ENCODE data around the gene ARHGAP8.
"Not testable (repeated sequence)": the region's sequence is repeated elsewhere in the genome, so short reads cannot be mapped to it uniquely, and the experiment has no call there.

ARHGAP8 gene

GRCh38 chr22:44889255-44889878, 137.0 kb downstream of the ARHGAP8 start:
- DNase-seq (no peak), ATAC-seq (no peak)

- ATAC-seq: no peak
Observed at GRCh38 chr22:44890416-44891292, 138.3 kb downstream of the ARHGAP8 start.

GRCh38 chr22:44891293-44891747, 138.9 kb downstream of the ARHGAP8 start:
- ATAC-seq (no peak), DNase-seq (no peak)

More at GRCh38 chr22:44890416-44891292, 138.3 kb downstream of the ARHGAP8 start:
- DNase-seq: no peak

DNA sequence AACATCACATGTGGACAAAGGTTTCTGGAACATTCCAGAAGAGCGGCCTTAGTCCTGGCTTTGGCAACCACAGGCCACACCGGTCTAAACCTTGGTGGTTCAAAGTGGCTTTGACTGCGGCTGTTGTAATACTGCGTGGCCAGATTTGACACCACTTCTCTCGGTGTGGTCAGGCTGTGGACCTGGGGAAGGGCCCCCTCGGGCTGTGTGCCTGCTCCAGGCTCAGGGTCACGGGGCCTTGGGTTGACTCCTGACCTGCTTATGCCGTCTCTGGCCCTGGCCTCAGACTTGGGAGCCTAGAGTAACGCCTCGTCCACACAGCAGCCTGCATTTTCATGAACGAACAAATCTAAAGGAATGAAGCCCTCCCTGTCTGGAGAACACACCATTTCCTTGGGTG, 139.4 kb downstream of the ARHGAP8 start:
- no peak for ATAC-seq
- no peak for DNase-seq

DNA sequence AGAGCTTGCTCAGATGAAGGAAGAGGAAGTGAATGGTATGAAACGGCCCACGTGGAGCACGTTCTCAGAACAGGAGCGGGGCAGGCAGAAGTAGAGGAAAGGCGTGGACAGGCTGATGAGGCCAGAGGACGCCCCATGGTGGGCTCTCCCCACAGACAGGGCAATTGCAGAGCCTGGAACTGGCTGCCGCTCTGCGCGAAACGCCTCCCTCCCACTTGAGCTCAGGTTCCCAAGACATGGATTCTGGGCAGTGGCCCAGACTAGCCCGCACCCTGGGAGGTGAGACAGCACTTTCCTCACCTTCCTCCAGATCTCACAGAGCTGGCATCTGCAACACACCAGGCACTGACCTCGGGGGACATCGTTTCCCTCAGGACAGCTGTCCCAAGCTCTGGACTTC, 139.9 kb downstream of the ARHGAP8 start:
- ATAC-seq (no peak), DNase-seq (no peak)

DNA sequence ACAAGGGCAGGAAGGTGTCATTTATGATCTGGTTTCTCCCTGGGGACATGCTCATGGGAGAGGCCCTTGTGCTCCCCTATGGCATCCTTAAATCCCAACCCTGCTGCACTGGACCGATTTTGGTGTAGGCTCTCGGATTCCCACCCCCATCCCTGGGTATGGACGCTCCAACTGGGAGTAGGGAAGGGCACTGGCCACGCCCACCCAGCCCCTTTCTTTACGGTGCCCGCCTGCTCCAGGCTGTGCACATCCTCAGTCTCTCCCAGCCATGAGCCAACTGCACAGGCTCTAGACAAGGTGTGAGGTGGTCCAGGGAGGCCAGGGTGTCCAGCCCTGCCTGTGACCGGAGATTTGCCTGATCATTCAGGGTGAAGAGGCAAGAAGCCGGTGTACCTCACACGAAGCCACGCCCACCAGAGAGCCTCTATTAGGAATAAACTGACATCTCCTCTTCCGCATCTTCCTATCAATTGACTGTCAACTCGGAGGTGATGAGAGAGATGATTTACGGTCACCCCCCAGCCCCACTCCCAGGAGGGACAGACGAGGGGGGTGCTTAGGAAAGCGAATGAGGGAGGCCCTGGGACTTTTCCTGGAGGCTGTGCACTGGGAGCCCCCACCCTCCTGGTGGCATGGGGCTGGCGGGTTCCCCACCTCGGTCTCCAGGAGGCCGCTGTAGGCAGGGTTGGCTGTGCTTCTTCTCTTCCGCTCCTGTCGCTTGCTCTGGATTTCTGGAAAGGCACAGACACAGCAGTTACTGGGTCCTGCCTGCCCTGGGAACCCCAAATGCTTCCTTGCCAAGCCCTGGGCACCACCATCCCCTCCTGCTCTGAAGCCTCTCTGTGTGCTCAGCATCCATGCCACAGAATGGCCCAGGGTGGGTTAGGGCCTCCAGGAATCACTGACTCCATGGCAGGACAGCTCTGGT, 140.7 kb downstream of the ARHGAP8 start:
- DNase-seq: no peak
- no peak for ATAC-seq

DNA sequence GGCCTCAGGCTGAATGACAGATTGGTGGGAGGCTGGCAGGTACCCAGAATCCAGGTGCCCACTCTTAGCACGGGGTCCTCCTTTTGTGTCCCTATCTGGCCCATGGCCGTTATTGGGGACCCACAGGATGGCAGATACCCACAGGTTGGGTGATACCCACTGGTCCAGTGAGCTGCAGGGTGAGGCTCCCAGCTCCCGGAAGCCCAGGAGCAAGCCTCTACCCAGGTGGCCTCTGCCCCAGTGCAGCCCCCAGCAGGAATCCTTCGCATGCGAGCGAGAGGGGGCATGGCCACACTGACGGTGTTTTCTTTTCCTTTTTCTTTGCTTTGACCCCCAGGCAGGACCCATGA, 141.3 kb downstream of the ARHGAP8 start:
- ATAC-seq: no peak
- DNase-seq: no peak

DNA sequence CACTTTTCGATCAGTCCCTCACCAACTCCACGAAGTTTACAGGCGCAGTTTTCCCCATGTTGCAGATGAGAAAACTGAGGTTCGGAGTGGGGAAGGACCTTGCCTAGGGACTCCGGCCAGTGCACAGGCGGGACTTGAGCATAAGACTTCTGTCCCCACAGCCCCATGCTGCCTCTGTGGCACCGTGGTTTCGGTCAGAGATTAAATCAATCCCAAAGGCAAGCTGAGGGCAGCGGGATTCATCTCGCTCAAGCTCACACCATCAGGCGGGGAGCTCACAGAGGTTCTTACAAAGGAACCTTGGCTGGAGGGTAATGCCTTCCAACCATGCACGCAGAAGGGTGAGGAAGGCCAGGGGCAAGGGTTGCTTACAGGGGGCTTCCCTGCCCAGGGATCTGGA, 141.9 kb downstream of the ARHGAP8 start:
- ATAC-seq (no peak), DNase-seq (no peak)

- DNase-seq (no peak), ATAC-seq (no peak)
Observed at GRCh38 chr22:44894782-44895181, 142.4 kb downstream of the ARHGAP8 start.

DNA sequence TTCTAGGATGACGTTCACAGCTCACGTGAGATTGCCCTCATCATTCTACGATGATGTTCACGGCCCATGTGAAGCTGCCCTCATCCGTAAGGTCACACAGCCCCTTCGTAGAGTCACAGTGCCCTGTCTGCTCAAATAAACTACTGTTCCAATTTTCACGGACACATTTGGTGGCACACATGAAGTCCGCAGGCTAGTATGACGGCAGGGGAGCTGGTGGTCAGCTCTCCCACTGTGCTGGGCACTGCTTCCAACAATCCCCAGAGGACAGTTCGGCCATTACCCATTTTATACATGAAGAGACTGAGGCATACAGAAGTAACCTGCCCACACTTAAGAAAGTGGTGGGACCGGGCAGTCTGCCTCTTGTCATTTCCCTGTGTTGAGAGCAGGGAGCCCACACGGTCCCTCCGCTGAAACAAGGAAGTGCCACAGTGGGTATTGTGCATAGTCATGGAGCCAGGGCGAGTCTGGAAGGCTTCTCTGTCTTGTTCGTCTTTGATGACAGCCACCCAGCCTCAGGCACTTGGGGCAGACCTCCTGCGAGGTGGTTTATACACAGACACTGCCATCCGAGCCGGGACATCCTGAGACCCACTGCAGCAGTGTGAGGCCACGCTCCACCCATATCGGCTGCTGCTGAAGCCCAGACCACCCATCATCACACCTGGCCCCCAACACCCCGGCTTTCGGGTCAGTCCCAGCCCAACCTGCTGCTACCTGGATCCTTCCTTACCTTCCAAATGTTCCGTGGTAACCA, 143.1 kb downstream of the ARHGAP8 start:
- DNase-seq (no peak), ATAC-seq (no peak)

DNA sequence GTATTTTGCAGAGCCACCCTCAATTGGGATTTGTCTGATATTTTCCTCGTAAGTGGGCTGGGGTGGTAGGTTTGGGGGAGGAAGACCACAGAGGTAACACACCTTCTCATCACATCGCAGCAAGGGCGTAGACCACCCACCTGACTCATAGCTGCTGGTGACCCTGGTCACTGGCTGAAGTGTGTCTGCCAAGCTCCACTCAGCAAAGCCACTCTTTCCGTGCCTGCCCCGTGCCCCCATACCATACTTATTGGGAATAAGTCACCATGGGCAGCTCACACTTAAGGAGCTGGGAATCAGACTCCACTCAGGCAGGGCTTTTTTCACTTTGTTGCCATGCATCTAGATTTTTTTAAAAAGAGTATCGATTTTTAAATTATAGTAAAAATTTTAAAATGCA, 145.9 kb downstream of the ARHGAP8 start:
- DNase-seq (no peak), ATAC-seq (no peak)

DNA sequence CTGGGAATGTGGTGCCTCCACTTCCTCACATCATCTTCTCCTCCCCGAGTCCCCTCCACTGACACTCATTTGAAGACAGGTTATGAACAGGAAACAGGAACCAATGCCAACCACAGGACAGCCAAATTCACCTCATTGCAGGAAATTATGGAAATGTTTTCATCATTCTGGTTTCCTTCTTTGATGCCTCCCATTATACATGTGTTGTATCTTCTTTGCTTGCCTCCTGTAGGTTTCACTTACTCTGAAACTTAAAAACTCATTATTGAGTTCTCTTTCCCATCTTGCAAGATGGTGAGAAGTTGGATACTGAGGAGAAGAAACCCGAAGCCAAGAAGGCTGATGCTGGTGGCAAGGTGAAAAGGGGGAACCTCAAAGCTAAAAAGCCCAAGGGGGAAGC, 148.9 kb downstream of the ARHGAP8 start:
- ATAC-seq (no peak), DNase-seq (no peak)

DNA sequence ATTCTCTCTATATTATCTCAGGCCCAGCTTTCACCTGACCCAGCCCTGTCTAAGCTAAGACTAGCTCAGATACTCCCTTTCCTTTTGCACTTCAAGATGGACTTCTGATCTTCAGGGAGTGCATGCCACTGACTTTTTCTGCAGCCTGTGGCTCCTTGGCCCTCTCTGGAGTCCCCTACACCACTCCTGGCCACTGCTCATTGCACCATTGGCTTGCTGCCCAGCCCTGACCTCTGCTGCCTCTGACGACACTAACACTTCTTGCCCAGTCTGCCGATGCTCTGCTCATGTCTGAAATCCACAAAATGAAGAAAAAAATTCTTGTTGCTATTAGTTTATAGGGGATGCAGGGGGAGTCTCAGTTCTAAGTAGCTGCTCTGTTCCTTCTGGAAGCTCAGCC, 150.8 kb downstream of the ARHGAP8 start:
- DNase-seq, ATAC-seq: not testable (repeated sequence)

DNA sequence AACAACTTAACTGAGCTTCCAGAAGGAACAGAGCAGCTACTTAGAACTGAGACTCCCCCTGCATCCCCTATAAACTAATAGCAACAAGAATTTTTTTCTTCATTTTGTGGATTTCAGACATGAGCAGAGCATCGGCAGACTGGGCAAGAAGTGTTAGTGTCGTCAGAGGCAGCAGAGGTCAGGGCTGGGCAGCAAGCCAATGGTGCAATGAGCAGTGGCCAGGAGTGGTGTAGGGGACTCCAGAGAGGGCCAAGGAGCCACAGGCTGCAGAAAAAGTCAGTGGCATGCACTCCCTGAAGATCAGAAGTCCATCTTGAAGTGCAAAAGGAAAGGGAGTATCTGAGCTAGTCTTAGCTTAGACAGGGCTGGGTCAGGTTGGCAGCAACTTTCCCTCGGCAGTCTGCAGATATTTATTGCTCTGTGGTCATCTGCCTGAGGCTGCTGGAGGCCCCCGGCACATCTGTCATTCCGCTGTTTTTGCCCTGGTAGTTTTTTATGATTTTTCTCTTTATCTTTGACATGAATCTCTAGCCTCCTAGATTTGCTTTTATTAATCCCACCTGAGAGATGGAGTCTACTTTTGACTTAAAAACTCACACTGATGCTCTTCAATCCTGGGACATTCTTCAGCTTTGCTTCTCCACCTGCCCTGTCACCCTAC, 152.2 kb downstream of the ARHGAP8 start:
- DNase-seq, ATAC-seq: not testable (repeated sequence)

DNA sequence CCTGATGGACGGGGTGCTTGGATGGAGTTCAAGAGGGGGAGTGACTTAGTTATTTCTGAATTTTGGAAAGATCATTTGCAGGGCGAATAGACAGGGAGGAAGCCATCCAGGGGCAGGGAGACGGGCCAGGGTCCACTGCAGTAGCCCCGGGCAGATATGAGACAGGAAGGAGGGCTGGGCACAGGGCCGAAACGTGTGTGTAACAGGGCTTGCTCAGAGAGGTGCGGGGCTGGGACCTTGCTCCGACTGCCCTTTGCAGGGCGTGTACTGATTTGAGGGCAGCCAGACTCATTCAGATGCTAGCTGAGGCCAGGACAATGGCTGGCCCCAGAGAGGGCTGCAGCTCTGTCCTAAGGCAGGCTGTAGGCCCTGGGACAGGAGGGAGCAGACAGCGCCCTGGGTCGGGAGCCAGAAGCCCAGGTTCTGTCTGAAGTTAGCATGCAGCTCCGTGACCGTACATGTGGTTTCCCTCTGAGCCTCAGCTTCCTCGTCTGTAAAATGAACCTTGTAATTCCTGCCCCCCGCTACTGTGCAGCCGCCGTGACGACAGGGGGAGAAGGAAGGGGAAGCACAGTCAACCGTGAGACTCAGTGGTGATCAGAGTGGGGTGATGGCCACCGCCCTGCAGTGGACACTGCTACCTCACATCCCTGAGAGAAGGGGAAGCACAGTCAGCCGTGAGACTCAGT, 154.0 kb downstream of the ARHGAP8 start:
- ATAC-seq (no peak), DNase-seq (no peak)

GRCh38 chr22:44906999-44907644, 154.7 kb downstream of the ARHGAP8 start:
- ATAC-seq (no peak), DNase-seq (no peak)

GRCh38 chr22:44907765-44908737, 155.7 kb downstream of the ARHGAP8 start:
- DNase-seq (no peak), ATAC-seq (no peak)

DNA sequence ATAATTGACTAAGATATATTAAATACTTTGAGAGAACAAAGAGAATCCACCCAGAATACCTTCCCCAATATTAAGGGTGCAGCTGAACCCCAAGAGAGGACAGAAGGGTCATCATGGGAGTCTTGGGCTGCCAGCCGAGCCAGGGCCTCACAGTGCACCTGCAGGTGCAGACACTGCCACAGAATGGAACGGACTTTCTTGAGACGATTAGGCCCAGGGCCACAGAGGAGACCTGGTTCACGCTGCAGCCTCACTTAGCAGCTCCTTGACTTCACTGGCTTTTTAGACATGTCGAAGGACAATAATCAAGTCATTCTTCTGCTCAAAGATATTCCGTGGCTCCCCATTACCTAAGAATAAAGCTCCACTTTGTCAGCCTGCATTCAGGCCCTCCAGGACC, 156.9 kb downstream of the ARHGAP8 start:
- DNase-seq: no peak
- ATAC-seq: no peak
